HG03432 (cell line): ENCODE measurements around the gene DHX35.
A peak's percentile ranks its signal among the peaks of the same experiment; 100 is the strongest.

Source experiments
- ATAC-seq: cut with Tn5 transposase; IDR thresholded peaks from one replicate; pipeline ENCODE4 v1.9.1; 2021; ENCODE audit warnings: mild to moderate bottlenecking, moderate library complexity; ENCODE audit not compliant: unreplicated experiment

Gene DHX35

DNA sequence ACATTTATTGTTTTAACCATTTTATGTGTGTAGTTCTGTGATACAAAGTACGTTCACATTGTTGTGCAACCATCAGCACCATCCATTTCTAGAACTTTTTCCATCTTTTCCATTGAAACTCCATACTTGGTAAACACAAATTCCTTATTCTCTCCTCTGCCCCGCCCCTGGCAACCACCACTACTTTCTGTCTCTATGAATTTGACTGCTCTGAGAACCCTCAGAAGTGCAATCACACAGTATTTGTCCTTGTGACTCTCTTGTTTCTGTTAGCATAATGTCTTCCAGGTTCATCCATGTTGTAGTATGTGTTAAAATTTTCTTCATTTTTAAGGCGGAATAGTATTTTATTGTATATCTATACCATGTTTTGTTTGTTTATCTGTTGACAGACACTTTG, 56.9 kb downstream of the DHX35 start:
- ATAC-seq, result no peak

DNA sequence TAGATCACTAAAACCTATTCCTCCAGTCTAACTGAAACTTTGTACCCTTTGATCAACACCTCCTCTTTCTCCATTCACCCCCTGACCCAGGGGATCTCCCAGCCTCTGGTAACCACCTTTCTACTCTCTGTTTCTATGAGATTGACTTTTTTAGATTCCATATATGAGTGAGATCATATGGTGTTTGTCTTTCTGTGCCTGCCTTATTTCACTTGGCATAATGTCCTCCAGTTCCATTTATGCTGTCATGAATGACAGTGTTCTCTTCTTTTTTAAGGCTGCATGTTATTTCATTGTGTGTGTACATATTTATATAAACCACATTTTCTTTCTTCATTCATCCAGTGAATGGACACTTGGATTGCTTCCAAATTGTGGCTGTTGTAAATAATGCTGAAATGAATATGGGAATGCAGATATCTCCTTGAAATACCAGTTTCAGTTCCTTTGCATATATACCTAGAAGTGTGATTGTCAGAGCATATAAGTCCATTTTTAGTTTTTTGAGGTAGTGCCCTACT, 57.7 kb downstream of the DHX35 start:
- peak; percentile 93 for ATAC-seq

DNA sequence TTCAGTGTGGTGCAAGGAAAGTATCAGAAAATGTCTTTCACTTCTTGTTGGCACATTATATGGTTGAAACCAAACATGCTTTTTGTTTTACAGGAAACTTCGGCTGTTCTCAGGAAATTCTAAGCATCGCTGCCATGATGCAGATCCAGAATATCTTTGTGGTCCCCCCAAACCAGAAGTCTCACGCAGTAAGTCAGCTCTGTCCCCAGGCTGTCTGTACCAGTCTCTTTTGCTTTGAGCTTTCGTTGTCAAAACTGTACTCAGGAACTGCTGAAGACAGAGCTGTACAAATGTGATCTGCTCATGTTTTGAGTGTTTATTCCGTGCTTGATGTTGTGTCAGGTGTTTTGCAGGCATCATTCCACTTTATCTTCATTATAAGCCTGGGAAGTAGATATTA, 59.6 kb downstream of the DHX35 start:
- no peak for ATAC-seq

DNA sequence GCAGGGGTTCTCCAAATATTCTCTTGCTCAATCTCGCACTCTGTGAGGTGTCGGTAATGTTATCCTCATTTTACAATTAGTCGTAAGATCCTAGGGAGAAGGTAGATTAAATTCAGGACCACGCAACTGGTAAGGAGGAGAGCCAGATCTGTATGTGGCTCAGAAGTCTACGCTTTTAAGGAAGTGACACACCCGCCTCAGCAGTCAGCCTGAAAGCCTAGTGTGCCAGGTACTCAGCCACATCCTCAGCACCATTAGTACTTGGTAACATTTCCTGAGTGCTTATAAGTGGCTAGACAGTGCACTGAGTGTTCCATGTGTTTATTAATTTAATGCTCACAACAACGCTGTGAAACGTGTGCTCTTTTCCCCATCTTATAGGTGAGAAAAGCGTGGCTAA, 63.7 kb downstream of the DHX35 start:
- ATAC-seq, result no peak

DNA sequence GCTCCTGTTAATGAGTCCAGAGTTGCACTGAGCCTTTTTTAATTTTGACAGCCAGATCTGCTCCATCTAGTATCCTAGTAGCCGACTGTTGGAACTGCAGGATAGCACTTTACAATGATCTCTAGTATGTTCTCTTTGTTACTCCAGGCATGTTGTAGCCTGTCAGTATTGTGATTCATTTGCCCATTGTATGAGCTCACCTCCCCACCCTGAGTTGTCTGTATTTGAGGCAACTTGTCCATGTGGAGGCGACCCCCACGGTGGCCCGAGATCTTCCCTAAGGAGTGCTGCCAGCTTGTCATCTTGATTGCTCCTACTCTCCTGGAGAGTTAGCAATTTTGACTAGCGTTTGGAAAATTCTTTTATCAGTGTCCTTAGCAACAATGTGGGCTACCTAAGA, 67.2 kb downstream of the DHX35 start:
- ATAC-seq, result no peak

DNA sequence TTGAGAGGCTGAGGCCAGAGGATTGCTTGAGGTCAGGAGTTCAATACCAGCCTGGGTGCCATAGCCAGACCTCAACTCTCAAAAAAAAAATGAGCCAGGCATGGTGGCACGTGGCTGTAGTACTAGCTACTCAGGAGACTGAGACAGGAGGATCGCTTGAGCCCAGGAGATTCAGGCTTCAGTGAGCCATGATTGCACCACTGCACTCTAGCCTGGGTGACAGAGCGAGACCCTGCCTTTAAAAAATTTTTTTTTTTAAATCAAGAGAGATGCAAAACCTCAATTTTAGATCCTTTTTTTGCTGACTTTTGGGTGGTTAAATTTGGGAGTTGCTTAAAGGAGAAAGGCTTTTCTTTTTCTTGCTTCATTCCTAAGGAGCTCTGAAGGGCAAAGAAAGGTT, 70.9 kb downstream of the DHX35 start:
- no peak for ATAC-seq

DNA sequence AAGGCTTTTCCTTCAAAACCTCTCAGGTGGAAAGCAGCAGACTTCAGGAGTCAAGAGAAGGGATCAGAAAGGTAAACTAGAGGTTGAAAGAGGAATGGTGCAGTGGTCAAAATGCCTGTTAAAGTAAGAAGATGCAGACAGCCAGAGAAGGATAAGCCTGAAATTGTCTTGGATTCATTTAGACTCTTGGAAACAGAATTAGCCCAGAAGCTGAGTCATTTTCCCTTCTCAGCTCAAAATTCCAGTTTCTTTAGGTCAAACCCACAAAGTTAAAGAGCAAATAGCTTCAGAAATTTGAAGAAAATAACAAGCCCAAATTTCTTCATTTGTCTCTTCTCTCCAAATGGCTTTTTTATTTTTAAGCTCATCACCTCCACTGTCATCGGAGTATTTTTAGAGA, 73.9 kb downstream of the DHX35 start:
- ATAC-seq, result no peak

DNA sequence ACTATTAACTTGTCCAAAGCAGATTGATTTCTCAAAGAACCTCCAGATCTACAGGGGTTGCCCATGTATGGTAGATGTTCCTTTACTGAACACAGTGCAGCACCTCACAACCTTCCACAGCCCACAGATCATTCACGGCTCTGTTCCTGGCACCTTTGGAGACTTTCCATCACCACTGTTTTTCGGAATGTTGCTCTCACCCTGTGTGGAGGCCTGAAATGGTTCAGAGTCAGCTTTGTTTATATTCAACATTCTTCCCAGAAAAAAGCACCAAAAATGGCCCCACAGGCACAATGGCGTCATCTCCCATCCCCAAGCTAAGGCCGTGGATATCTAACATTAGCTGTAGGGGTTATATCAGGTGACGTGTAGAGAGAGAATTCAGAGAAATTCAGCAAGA, 74.7 kb downstream of the DHX35 start:
- no peak for ATAC-seq

DNA sequence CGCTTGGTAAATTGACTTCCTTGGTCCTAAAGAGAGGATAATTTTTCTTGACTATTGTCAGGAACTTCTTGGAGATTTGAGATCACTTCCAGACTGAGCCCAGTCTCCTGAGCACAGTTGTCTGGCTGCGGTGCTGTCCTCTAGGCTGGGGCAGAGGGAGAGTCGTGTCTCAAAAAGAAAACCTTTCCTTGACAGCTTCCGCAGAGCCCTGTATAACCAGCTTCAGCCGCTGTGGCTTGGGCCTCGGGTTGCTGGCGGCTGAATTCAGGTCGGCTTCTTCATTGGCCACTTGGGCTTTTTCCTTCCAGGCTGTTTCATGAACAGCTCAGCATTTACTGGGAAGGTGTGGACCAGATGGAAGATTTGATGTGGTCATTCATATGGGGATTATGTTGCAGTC, 75.9 kb downstream of the DHX35 start:
- ATAC-seq, result no peak

DNA sequence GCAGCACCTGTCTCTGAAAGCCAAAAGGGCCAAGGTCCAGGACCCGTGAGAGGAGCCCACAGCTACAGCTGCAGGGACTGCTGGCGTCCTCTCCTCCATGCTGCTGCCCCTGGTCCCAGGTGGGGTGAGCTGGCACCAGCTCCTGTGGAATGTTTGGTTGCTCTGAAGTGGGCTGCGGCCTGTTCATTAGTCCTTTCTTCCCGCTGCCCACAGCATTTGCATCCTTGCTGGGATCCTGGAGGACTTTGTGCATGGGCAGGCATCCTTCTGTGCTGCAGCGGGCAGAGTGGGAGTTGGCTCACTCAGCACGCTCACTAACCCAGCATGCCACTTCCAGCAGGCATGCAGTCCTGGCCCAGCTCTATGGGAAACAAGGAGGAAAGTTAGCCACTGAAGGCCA, 76.4 kb downstream of the DHX35 start:
- ATAC-seq, result no peak

DNA sequence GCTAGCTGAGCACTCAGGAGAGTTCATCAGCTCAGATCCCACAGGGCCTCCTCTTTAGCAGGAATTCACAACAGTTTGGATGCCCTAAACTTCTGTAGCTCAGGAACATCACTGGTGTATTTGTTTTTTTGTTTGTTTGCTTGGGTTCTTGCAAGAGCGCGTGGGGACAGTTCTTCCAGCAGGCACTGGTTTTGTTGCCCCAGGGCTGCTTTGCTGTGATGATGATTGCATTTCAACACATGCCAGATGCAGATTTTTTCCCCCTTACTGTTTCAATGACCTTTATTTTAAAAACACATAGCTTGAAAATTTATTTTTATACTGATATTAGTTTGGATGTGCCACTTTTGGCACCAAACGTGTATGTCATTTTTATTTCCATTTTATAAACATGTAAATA, 77.1 kb downstream of the DHX35 start:
- no peak for ATAC-seq

DNA sequence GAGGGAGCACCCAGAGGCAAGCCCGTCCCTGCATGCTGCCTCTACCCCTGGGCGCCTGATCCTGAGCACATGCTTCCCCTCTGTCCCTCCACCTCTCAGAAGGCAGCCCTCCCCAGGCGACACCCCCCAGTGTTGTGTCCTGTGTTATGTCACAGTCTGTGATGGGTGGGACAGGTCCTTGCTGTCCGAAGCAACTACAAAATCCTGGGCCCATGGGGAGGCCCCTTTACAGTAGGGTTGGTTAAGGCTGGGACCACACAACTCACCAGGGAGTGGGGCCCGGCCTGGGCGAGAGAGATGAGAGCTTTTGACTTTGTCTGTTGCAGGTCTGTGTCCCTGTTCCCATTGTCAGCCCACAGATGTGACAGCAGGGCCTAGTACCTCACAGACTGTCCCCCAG, 78.0 kb downstream of the DHX35 start:
- ATAC-seq, result no peak

DNA sequence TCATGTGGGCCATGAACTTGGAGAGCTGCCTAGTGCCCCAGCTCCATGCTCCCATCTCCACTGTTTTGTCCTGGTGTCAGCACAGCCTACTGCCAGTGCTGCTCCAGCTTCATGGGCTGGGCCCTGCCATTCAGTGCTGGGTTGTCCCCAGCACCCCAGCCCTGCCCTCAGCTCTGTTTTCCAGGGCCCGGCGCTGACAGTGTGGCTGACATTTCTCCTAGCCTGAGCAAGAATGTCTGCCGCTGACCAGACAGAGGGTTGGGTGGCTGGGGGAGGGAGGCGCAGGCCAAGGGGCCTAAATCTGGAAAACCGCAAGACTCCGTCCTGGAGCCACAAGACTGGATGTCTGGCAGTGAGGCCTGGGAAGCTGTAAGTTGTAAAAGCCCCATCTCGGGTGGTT, 78.9 kb downstream of the DHX35 start:
- ATAC-seq, result no peak

DNA sequence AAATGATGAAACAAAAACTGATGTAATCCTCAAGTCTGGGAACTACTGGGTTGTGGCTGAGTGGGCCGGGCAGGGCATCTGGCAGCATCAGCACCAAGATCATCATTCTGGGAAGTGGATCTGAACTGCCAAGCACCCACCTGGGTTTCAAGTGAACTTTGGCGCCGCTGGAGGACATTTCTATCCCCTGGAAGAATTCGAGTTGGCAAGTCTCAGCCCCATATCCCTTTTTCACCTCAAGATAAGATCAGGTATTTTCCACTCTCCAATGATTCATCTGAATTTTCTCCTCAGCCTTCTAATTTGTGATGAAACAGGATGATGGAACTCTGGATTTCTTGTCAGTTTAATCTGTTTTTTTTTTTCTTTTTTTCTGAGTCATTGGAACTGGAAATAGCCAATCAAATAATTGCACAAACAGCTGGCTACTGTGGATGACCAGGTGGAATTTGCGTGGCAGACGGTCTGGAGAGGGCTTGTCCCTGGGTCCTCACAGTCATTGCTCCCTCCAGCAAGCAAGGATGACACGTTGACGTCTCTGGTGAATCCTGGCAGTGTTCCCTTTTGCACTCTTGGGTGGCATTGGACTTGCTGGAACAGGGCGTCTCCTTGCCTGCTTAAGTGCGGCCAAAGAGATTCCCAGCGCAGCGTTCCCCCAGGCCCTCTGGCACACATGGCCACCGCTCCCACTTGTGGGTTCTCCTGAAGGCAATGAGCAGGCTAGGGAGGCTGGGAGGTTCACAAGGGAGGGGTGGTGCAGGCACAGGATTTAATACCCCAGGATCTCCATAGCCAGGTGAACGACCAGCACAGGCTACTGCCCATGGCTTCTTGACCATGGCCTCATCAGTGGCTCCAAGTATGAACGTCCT, 80.4 kb downstream of the DHX35 start:
- ATAC-seq, result no peak

DNA sequence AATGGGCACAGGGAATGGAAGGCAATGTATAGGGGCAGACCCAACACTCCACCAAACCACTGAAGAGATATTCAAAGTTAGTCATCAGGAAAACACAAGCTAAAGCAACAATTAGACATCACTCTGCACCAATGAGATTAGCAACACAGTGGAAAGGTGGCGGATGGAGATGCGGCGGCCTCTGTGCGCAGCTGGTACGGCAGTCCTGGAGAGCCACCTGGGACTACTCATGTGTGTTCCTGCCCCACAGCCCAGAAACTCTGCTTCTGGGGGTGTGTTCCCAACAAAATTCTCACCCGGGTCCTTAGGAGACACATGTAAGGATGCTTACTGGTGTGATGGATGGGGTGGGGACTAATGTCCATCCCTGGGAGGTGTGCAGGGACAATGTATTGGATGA, 82.4 kb downstream of the DHX35 start:
- ATAC-seq, result no peak

DNA sequence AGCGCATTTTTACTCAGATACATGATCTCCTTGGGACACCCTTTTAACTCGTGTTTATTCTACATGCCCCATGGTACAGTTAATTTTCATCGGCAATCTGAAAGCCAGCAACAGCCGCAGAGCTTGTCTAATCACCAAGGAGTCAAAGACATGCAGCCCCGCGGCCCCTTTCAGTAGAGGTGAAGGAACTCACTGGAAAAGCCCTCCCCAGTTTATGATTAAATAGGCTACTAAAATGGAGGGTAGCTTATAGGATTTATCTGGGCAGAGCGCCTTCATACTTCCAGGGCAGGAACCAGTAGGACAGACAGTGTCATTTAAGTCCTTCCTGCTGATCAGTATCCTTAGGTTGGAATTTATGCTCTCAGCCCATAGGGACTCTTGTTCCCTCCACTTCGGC, 83.5 kb downstream of the DHX35 start:
- no peak for ATAC-seq

DNA sequence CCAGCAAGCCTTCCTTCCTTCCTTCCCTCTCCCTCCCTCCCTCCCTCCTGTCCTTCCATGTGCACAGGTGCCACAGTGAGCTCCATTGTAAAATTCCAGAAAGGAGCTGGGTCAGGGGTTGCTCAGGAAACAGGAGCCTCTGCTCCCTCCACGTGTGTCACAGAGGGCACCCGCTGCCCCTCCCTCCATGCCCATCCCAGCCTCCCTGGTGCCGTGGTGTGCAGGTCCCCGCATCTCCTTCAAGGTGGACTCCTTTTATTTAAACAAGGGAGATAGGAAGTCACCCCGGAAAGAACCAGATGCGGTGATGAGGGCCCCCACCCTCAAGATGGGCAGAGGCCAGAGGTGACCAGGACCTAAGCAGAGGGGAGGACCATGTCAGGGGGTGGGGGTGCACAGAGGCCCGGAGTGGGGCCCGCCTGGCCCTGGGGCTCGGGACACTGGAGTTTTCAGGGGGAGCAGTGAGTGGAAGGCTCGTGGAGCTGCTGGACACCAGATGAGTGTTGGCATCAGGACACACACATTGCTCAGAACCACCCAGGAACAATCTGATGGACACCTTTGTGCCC, 85.4 kb downstream of the DHX35 start:
- ATAC-seq, result no peak

DNA sequence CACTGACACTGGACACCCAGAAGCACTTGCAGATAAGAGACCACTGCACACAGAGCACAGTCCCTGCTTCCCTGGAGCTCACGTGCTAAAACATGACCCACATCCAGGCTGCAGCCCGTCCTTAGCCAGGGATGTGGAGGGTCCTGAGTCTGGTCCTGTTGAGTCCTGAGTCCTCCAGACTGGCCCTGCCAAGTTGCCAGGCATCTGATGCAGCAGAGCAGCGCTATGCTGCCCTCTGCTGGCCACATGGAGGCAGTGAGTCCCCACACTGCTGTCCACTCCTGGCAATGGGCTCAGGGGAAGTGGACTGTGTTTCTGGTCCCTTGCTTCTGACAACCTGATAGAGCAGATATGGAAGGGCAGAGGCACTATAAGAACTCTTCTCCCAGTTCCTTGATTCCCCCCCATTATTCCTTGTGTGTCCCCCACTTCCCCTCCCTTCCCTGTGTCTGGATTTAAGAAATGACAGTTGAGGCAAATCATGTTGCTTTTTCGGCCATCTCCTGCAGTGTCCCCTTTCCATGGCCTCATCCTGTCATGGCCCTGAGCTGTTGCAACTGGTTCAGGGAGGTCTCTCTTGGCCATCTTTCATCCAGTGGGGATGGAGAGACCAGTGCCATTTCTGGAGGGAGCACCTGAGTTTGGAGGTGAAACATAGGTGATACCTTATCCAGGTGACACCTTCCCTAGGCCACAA, 86.0 kb downstream of the DHX35 start:
- no peak for ATAC-seq

DNA sequence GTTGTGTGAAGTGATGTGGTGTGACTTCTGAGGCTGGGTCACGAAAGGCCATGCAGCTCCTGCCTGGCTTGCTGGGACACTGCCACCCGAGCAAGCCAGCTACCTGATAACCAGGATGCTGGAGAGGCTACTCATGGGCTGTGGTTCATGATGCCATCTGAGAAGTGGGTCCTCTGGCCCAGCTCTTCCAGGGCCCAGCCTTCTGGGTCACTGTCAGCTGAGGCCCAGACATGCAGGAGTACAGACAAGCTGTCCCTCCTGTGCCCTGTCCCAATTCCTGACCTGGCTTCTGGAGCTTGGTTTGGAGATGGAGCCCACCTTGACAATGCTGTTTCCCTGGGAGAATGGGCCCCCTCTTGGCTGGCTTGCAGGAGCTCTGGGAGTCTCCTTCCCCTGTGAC, 87.0 kb downstream of the DHX35 start:
- ATAC-seq, result no peak

DNA sequence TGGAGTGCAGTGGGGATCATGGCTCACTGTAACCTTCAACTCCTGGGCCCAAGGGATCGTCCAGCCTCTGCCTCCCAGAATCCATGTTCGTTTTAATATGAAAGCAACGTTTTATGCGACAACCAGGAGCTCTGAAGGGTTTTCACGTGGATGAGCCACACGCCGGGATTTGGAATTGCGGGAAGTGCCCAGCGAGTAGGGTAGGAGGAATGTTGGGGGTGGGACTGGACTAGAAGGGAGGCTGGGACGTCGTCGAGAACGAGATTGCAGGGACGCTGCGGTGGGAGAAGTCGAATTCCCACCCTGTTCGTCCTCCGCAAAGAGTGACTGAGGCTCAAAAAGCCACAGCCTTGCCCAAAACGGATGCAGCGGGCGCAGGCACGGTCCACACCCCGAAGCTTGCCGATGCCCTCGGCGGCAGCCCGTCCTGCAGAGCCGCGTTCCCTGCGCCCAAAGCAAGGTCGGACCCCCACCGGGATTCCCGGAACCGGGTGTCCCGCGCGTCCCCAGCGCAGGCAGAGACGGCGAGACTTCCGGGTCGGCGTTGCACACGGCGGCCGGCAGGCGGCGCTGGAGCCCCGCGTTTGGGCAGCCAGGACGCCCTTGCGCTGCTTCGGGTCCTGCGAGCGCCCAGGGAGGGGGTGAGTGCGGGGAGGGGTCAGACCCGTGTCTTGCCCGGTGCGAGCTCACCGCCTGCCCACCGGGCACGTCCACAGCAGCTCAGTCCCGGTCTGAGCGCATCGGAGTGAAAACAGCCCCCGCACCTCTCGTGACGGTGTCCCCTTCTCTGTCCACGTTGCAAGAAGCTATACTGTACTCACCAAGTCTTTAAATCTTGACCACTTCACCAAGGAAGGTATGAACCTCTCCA, 87.8 kb downstream of the DHX35 start:
- ATAC-seq, result peak; percentile 89

DNA sequence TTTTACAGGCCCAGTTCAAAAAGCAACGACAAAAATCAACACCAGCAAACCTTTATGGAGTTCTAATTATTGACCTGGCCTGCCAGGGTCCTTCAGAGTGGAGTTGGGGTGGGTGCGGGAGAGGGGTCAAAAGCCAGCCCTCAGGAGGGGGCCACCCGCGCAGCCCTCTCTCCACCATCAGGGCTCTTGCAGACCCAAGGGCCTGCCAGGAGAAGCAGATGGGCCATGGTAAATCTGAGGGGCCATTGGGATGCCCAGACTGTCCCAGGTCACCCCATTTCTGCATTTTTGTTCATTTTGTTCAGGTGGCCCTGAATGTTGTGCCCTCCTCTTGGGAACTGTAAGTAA, 88.4 kb downstream of the DHX35 start:
- no peak for ATAC-seq
